Progenitor cell of endocrine pancreas (in vitro differentiated cells): ENCODE measurements around the gene PGGHG. TPM values are rescaled to one million over a fixed set of nuclear protein-coding genes. Genes with fewer than 3 reads are reported as not detected.
"Not testable (repeated sequence)": the region's sequence is repeated elsewhere in the genome, so short reads cannot be mapped to it uniquely, and the experiment has no call there.

Source experiments
- DNase-seq: peaks from one replicate; pipeline ENCODE4 v3.0.0; 2021; ENCODE audit warnings: low spot score; ENCODE audit not compliant: unreplicated experiment
- H3K27ac Mint-ChIP-seq: 2 replicates; pipeline ENCODE4 v1.8.0; 2021; ENCODE audit warnings: mild to moderate bottlenecking, moderate library complexity, mixed read lengths
- H3K27me3 Mint-ChIP-seq: 2 replicates; pipeline ENCODE4 v1.8.0; 2021; ENCODE audit warnings: mixed read lengths
- H3K36me3 Mint-ChIP-seq: 2 replicates; pipeline ENCODE4 v1.8.0; 2022; ENCODE audit warnings: mixed read lengths; ENCODE audit not compliant: insufficient read depth
- H3K4me1 Mint-ChIP-seq: 2 replicates; pipeline ENCODE4 v1.8.0; 2021; ENCODE audit warnings: low read depth, mixed read lengths
- H3K4me3 Mint-ChIP-seq: 2 replicates; pipeline ENCODE4 v1.8.0; 2021; ENCODE audit warnings: low read depth, mild to moderate bottlenecking, moderate library complexity, mixed read lengths
- H3K9me3 Mint-ChIP-seq: 2 replicates; pipeline ENCODE4 v1.8.0; 2021; ENCODE audit warnings: low read depth, mixed read lengths
- total RNA-seq: library from RNA; stranded (reverse); gene quantifications from 2 replicates; pipeline ENCODE4 v1.2.1, GENCODE V29; 2021
- TF ChIP-seq, protein P1 (sequence below): fragments of 200-600 bp; sonication (generic); IDR thresholded peaks from one replicate; pipeline ENCODE4 v1.5.0; 2021; ENCODE audit warnings: antibody characterized with exemption, mild to moderate bottlenecking; ENCODE audit not compliant: unreplicated experiment

The PGGHG gene
- total RNA-seq, 1 donor from 2014 or later, result 67.0 TPM

DNA sequence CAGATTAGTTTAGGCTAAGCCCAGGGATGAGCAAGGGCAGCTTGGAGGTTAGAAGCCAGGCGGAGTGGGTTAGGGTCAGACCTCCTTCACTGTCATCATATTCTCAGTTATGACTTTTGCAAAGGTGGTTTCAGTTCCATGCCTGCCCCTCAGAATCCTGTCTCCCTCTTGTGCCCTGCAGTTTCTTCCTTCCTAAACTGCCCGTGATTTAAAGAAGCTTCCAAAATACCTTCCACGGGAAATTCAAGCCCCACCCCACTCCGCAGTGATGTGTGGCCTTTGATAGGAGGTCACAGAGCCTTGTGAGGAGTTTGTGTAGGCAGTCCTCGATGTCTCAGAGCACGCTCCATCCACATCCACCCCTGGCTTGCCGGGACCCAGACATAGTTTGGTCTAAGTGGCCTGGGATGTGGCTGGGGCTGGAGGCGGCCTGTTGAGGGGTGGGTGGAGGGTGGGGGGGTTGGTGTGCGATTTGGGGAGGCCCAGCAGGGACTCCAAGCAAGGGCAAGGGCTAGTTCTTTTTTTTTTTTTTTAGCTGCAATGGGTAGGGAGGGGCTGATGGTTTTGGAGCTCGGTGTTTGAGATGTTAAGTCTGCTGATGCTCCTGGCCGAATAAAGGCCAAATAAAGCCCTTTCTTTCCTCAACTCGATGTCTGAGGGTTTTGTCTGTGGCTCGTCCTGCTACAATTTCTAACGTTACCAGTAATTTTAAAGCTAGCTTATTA lies 23.3 kb downstream of the PGGHG start:
- DNase-seq, result no peak
- no peaks in the 10 kb centered on the region for H3K9me3 Mint-ChIP-seq
- H3K27me3 Mint-ChIP-seq, result peaks cover 59% of the 10 kb centered on the region
- peak overlapping the region; percentile 56 for H3K27ac Mint-ChIP-seq
- TF ChIP-seq, protein P1, sequence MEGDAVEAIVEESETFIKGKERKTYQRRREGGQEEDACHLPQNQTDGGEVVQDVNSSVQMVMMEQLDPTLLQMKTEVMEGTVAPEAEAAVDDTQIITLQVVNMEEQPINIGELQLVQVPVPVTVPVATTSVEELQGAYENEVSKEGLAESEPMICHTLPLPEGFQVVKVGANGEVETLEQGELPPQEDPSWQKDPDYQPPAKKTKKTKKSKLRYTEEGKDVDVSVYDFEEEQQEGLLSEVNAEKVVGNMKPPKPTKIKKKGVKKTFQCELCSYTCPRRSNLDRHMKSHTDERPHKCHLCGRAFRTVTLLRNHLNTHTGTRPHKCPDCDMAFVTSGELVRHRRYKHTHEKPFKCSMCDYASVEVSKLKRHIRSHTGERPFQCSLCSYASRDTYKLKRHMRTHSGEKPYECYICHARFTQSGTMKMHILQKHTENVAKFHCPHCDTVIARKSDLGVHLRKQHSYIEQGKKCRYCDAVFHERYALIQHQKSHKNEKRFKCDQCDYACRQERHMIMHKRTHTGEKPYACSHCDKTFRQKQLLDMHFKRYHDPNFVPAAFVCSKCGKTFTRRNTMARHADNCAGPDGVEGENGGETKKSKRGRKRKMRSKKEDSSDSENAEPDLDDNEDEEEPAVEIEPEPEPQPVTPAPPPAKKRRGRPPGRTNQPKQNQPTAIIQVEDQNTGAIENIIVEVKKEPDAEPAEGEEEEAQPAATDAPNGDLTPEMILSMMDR, result no peak
- H3K4me3 Mint-ChIP-seq, result peak overlapping the region; percentile 60
- no peaks in the 10 kb centered on the region for H3K36me3 Mint-ChIP-seq
- peaks cover 25% of the 10 kb centered on the region for H3K4me1 Mint-ChIP-seq

DNA sequence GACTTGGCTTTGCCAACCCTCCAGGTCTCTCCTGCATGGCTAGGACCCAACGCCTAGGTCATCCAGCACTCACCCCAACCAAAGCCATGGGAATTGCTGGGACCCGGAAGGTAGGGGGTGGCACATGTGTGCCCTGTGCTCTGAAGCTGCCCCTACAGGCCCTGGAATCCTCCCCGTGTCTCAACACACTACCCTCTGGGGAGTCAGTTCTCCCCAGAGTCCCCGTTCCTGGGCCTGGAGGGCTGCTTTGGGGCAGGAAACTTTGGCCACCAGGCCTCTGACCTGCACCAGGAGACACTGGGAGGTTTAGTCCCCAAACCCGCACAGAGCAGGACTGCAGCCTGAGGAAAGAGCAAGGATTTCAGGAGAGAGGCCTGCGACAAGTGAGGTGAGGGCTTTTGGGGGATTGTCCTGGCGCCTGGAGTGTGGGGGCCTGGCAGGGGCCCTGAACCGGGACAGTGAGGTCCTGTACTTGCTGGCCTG lies 24.4 kb downstream of the PGGHG start:
- Mint-ChIP-seq H3K4me3 (no peak overlapping the region), H3K4me1 (peaks cover 20% of the 10 kb centered on the region), H3K27ac (no peak overlapping the region)

DNA sequence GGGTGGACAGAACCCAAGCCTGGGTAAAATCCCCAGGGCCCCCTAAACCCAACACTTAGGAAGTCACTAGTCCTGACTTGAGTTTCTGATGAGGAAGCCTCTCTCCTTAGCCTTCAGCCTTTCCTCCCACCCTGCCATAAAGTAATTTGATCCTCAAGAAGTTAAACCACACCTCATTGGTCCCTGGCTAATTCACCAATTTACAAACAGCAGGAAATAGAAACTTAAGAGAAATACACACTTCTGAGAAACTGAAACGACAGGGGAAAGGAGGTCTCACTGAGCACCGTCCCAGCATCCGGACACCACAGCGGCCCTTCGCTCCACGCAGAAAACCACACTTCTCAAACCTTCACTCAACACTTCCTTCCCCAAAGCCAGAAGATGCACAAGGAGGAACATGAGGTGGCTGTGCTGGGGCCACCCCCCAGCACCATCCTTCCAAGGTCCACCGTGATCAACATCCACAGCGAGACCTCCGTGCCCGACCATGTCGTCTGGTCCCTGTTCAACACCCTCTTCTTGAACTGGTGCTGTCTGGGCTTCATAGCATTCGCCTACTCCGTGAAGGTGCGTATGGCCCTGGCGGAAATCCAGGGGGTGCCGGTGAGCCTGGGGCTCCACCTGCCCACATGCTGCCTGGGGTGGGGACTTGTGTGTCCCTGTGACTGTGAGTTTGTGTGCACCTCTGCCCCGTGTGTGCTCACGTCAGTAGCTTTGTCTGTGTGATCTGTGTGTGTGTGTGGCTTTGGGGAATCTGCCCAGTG lies 25.0 kb downstream of the PGGHG start, which contains the start of gene IFITM1:
IFITM1 (plus strand) TSS at position 254 of the 767 bp plus-strand sequence; CDS start at position 385, 131 bp downstream.
- H3K4me3 Mint-ChIP-seq, result no peak within 1 kb of the TSS
- DNase-seq, result no peak
- peaks cover 19% of the 10 kb centered on the region for H3K4me1 Mint-ChIP-seq
- TF ChIP-seq, protein P1, result no peak
- no peaks in the 10 kb centered on the region for H3K9me3 Mint-ChIP-seq
- no peak within 1 kb of the TSS for H3K27ac Mint-ChIP-seq
- no peaks in the 10 kb centered on the region for H3K36me3 Mint-ChIP-seq
- H3K27me3 Mint-ChIP-seq, result peaks cover 63% of the 10 kb centered on the region

More for the DNA sequence above, 24.4 kb downstream of the PGGHG start:
- Mint-ChIP-seq H3K27me3 (peaks cover 64% of the 10 kb centered on the region), H3K9me3 (no peaks in the 10 kb centered on the region), H3K36me3 (no peaks in the 10 kb centered on the region)
- TF ChIP-seq, protein P1, result no peak
- no peak for DNase-seq

DNA sequence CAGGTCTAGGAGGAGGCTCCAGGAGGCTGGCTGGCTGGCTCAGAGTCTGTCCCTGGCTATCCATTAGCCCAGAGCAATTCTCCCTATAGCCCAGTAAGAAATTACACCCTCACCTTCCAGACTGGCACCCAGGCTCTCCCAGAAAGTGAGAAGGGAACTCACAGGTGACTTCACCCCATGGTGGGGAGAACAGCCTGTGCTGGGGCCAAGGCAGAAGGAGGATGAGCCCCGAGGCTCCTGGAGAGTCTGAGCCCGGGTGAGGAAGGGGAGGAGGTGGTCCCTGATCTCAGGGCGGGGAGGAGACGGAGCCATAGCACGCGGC lies 25.6 kb downstream of the PGGHG start:
- H3K4me1 Mint-ChIP-seq, result peaks cover 17% of the 10 kb centered on the region
- not testable (repeated sequence) for H3K36me3 Mint-ChIP-seq

DNA sequence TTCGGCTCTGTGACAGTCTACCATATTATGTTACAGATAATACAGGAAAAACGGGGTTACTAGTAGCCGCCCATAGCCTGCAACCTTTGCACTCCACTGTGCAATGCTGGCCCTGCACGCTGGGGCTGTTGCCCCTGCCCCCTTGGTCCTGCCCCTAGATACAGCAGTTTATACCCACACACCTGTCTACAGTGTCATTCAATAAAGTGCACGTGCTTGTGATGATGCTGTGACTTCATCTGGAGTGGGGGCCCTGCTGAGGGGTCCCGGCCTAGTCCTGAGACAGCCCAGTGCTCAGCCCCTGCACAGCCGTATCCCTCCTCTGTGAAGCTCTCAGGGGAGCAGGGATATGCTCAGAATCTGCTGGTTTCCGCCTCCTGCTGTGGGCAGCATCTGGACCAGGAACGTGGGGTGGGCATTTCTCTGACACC lies 26.1 kb downstream of the PGGHG start:
- no peak for DNase-seq
- Mint-ChIP-seq H3K4me1 (peaks cover 18% of the 10 kb centered on the region), H3K9me3 (no peaks in the 10 kb centered on the region), H3K36me3 (no peaks in the 10 kb centered on the region), H3K27me3 (peaks cover 55% of the 10 kb centered on the region), H3K4me3 (no peak overlapping the region), H3K27ac (no peak overlapping the region)
- TF ChIP-seq, protein P1, result no peak

More for the DNA sequence above, 25.6 kb downstream of the PGGHG start:
- H3K4me3 Mint-ChIP-seq, H3K27ac Mint-ChIP-seq, DNase-seq, H3K9me3 Mint-ChIP-seq: not testable (repeated sequence)
- H3K27me3 Mint-ChIP-seq, result peaks cover 58% of the 10 kb centered on the region
